Ammon's horn (tissue), 1 donor: Measurements from ENCODE around the gene DNAL4.

Experiments
- DNase-seq: peaks from one replicate; pipeline ENCODE4 v3.0.0-alpha.2; 2016; ENCODE audit warnings: low spot score

The DNAL4 gene

GRCh38 chr22:38784856-38785255 lies 9.1 kb downstream of the DNAL4 start:
- no peak for DNase-seq

GRCh38 chr22:38784035-38784434 lies 9.9 kb downstream of the DNAL4 start:
- no peak for DNase-seq

- DNase-seq, result peak; percentile 85
These were observed 10.8 kb downstream of the DNAL4 start for GRCh38 chr22:38783095-38783615.

DNA sequence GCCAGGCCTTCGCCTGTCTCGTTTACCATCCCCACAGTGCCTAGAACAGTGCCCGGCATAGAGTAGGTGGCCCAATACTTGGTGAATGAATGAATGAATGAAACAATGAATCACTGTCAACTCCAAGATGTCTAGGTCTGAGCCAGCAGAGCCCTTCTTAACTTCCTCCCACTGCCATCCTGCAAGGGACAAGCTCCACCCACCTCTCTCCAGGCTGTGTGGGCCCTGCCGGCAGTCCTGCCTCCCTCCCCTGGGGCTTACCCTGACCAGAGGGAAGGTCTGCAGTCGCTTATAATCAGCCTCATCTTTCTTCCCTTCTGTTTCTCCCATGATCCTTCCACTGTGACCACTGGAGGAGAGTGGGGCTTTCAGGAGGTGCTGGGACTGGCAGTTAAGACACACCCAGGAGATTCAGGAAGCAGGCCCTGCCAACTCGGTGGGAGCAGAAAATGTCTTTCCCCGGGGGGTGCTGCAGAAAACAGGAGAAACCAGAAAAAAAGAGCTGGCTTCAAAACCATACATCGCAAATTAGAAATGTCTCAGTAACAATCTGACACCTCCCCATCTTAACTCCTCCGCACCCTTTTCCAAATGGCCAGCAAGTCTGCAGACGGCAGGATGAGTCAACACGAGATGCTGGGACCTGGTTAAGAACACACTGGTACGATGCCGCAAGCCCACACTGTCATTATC lies 11.4 kb downstream of the DNAL4 start:
- no peak for DNase-seq

DNA sequence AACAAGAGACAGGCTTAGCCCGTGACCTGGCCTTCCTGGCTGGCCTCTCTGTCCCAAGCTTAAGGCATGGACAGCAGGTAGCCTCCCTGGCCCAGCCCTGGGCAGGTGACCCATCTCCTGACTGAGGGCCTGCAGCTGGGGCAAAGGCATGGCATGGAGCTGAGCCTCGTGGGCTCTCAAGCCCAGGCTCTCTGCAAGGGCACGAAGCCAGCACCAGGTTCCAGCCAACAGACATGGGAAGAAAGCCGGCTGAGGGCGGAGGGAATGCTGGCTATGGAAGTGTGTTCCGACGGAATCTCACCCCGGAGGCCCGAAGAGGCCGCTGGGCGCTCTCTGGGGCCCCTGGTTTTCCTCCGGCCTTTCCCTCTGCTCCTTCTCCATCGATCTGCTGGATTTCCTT lies 12.9 kb downstream of the DNAL4 start:
- DNase-seq, result no peak

- peak; percentile 54 for DNase-seq
These were observed 16.8 kb downstream of the DNAL4 start for GRCh38 chr22:38777087-38777671.

GRCh38 chr22:38776086-38776485 lies 17.9 kb downstream of the DNAL4 start:
- DNase-seq, result no peak

DNA sequence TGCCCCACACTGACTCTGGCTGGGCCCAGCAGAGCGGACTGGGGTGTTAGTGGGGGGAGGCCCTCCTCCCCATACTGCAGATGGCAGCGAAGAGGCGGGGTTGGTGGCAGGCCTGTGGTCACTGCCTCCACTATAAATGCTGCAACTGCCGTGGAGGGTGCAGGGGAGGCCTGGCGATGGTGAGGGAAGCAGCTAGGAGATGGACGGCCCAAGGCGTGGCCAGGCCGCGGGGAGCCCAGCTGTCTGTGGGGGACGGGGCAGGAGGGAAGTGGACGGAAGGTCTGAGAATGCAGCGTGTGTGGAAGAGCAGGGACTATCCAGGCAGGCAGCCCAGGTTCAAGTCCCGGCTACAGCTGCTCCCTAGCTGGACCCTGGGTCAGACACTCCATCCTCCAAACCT lies 18.3 kb downstream of the DNAL4 start:
- DNase-seq, result no peak

GRCh38 chr22:38774496-38775166 lies 19.3 kb downstream of the DNAL4 start:
- DNase-seq, result no peak

- DNase-seq, result no peak
These were observed 20.5 kb downstream of the DNAL4 start for GRCh38 chr22:38773363-38773946.

DNA sequence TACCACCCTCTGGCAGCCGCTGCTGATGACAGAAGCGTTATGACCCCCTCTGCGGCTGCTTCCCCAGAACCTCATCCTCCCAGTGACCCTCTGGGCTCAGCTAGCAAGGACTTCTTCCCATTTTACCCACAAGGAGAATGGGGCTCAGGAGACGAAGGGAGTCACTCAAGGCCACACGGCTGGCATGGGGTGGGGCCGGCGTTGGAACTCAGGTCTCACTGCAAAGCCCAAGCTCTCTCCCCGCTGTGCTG lies 21.4 kb downstream of the DNAL4 start:
- DNase-seq, result no peak

DNA sequence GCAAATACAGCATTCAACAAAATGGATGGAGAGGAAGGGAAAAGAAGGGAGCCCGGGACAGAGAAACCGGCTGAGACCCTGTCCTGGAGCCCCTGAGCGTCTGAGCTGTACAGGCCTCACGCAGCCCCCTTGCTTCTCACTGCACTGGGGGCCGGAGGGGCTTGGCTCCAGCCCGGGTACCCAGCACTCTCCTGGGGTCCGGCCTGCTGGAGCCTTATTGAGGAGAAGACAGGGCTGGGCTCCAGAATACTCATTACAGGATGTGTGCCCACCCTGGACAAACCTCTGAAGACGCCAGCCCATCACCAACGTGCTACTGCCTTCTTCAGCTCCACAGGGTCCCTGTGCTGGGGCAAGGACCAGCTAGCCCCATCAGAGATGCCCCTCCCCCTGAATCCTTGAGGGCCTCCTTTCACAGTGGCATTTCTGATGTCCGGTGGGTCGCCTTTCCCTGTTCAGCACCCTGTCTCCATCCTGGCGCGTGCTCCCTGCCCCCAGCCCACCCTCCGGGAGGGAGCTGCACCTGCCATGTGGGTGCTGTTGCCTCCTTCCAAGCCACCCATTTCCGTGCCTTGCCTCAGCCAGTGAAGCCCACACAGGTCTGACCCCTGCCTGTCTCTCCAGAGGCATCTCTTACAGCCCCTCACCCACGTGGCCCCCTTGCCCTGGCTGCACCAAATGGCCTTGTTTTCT lies 23.5 kb downstream of the DNAL4 start:
- no peak for DNase-seq

GRCh38 chr22:38768036-38768435 lies 25.9 kb downstream of the DNAL4 start:
- no peak for DNase-seq

DNA sequence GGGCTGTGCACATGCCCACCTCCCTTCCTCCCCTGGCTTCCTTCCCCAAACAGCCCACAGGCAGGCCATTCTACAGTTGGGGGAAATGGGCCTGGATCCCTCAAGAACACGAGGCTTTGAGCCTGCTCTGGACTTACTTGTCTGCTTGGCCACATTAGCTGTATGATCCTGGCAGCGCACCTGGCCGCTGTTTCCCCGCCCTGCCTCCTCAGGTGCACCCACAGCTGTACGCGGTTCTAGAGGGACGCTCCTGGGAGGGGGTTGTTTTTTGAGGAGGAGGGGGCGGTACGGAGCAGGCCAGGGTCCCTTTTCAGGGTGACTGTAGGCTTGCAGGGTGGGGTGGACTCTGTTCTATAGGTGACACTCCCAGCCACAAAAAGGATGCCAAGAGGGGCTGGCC lies 26.6 kb downstream of the DNAL4 start:
- DNase-seq, result no peak

- peak; percentile 86 for DNase-seq
These were observed 27.7 kb downstream of the DNAL4 start for GRCh38 chr22:38766076-38766777.

DNA sequence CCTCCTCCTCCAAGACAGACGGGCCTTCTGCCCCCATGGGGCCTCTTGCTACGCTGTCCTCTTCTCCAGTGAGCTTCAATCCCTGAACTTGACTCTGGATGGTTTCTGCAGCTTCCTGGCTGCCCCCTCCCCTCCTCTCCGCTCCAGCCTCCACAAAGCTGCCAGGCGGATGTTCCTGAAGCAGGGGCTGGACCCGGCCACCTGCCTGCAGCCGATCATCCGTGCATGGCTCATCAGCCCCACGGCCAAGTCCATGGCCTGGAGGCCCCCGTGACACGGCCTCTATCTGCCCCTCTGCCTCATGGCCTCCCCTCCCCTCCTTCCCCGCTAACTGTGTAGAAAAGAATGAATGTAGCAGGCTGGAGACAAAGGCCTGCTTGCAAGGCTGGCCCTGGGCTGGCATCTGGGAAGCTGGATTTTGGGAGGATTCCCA lies 31.4 kb downstream of the DNAL4 start:
- DNase-seq, result peak; percentile 42

DNA sequence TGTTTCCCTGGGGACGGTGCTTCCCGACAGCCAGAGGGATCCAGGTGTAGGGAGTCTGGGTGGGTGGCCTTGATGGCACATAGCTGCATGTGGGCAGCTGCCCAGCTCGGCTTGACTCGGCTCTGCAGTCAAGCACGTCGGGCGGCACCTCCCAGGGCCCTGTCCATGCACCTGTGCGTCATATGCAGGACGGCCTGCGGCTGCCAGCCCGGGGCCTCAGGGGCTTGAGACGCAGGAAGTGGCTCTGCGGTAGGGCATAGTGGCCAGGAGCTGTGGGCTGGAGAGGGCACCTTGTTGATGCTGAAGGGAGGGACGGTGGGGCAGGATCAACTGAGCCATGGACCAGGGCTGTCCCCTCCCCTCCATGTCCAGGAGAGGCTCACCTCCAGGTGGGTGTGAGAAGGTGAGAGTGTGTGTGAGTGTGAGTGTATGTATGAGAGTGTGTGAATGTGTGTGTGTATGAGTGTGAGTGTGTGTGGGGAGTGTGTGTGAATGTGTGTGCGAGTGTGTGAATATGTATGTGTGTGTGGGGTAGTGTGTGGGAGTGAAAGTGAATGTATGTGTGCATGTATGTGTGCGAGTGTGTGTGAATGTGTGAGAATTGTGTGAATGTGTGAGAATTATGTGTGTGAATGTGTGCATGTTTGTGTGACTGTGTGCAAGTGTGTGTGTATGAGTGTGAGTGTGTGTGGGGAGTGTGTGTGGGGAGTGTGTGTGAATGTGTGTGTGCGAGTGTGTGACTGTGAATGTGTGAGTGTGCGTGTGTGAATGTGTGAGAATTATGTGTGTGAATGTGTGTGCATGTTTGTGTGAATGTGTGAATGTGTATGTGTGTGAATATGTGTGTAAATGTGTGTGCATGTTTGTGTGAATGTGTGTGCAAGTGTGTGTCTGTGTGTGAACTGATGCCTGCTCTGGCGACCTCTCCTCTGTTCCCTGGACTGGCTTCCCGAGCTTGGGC lies 32.5 kb downstream of the DNAL4 start:
- DNase-seq, result no peak

GRCh38 chr22:38760477-38761201 lies 33.3 kb downstream of the DNAL4 start:
- peak; percentile 57 for DNase-seq

- no peak for DNase-seq
These were observed 34.9 kb downstream of the DNAL4 start for GRCh38 chr22:38759005-38759404.
